ENCODE data around the gene LEMD1. TPM values are rescaled to one million over a fixed set of nuclear protein-coding genes. Genes with fewer than 3 reads are reported as not detected.
A peak's percentile ranks its signal among the peaks of the same experiment; 100 is the strongest.
"Not testable (repeated sequence)": the region's sequence is repeated elsewhere in the genome, so short reads cannot be mapped to it uniquely, and the experiment has no call there.

The LEMD1 gene
- total RNA-seq, 1 donor from 2014 or later = 1.0 TPM

DNA sequence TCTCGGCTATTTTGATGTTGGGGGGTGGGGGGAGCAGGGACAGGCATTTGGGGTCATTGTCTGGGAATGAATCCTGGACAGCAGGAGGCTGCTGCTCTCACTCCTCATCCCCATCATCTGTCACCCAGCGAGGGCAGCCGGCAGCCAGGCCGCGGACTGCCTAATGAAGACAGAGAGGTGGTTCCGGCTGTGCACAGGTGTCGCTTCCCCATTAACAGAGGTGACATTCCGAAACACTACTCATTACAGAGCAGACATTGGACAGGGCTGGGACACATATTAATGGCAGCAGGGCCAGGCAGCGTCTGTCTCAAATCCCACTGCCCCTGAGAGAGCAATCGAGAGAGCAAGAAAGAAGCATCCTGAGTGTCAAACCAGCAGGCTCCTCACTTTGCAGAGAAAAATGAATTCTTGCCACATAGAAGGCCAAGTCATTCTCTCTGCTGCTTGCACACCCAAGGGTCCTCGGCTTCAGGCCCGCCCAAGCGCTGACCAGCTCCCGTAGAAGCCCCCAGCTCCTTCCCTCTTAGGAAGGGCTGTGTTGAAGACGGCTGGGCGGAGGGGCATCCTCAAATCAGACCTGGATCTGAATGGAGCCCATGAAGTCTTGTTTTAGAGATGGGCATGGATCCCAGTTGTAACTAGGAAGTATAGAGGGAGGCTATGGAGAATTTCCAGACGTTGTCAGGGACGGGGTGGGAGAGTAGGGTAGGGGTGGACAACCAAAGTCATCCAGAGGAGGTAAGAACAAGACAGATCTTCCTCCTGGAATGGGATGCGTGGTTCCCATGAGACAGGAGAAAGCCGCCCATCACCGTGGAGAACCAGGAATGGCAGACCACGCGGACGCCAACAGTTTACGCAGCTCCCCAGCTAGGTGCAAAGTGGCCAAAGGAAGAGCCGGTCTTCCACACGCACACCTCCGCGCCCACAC lies 8.2 kb upstream of the LEMD1 start:
- no peak for DNase-seq (ENCODE audit: low spot score)

DNA sequence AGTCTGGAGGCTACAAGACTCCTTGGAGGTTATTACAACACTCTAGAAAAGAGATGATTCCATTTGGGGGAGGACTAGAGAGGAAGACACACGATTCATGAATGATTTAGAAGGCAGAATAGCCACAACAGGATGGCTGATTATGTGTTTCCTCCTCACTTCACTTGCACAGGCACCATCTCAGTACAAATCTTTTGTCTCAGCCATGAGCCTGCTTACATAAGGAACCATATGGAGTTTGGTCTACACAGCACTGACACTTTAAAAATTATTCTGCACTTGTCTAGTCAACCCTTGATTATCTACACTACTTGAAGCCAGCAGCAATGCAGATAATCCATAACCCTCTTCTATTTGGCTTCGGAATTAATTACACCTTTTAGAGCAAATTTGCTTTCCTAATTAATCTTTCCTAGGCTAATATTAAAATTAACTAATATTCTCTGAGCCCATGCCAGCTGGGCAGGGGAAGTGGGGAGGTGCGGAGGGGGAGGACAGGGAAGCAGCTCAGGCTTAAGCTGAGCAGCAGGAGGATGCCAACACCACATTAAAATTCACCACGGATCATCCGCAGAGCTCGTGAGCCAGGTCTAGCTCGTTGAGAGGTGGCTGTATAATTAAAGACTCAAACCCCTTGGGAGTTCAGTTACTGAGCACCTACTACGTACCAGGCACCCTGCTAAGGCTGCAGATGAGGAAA lies 3.2 kb upstream of the LEMD1 start:
- no peak for DNase-seq (ENCODE audit: low spot score)

DNA sequence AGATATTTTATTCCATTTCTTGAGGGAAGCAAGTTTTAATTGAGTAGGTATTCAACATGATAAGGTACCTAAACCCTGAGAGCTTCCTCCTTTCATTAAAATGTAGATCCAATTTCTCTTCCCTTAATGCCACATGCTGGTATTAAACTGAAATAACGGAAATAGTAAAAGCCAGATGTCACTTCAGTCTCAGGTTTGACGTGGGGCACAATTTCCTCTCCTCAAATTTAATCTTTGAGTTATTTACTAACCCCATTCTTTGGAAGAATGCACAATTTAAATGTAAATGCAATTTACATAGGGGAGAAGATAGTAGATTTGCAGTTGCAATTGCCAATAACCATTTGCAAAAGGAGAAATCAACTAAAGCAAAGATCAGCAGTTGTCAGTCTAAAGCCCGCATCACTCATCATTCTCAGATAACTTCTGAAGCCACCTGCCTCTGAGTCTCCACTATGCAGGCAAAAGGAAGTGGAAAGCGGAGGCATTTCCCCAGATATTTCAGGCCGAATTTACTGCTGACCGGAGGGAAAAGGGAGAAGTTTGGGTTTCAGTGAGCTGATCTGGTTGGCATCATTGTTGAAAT lies 2.1 kb upstream of the LEMD1 start:
- DNase-seq (ENCODE audit: low spot score) = no peak

DNA sequence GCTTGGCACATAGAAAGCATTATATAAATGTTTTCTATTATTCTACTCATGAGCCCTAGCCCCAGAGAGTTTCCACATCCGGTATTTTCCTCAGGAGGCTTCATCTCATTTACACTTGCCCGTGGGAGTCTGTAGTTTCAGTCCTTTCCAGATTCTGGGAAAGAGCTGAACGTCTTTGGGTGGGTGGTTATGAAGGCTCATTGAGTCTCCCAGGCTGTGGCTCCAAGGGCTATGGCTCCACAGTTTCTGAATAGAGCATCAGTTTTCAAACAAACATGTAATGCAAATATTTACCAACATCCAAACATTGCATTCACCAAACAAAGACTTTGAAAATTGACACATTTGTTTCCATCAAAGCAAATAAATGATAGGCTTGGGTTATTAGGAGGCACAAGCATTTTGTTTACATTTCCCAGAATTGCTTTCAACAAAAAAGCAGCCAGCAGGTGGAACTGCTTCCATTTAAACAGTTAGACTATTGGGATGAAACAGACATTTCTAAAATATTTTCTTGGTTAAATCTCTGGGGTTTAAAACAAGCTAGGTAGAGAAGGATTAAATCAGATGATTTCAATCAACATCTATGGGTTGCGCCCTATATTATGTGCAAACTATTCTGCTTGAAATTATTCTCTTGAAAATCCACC lies 1.3 kb upstream of the LEMD1 start:
- DNase-seq (ENCODE audit: low spot score) = no peak

DNA sequence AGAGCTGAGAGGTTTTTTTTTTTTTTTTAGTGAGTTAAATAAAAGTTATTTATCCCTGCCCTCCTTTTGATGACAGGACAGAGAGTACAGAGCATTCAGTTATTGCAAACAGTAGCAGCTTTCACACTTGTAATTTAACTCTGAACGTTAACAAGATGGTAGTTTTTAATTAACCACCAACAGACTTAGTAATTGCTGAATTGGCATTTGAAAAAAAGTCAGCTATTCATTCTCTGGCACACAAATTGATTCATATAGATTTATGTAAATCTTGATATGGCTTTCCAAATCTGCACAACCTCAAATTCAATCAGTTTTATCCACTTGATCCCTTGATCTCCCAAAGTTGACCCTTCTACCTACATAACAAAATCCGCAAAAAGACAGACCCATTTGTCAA lies 918 bp downstream of the LEMD1 start:
- DNase-seq (ENCODE audit: low spot score) = no peak

DNA sequence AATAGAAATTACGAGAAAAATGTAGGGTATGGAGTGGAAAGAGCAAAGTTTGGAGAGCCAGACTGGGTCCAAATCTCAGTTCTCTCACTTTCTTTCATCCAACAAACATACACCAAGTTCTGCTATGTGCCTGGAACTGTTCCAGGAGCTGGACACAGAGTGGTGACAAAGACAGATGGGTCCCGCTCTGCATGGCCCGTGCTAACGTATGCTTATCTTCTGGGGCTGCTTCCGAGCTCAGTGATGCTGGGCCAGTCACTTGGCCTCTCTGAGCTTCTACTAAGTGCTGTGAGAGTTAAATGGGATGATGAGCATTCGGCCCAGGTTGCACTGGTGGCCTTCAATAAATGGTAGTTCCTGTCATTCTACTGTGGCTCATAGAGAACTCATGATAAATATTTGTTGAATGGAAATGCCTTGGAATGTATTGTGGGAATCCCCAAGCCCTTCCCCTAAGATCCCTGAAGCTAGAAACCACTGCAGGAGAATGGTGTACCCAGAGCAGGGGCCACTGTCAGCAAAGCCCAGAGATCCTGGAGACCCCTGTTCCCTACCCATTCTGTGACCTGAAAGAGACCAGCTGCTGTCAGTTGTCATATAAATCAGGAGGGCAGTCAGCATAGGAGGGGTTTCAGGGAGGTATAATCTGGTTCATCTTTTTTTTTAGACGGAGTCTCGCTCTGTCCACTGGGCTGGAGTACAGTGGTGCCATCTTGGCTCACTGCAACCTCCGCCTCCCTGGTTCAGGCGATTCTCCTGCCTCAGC lies 3.8 kb downstream of the LEMD1 start:
- DNase-seq (ENCODE audit: low spot score) = no peak

DNA sequence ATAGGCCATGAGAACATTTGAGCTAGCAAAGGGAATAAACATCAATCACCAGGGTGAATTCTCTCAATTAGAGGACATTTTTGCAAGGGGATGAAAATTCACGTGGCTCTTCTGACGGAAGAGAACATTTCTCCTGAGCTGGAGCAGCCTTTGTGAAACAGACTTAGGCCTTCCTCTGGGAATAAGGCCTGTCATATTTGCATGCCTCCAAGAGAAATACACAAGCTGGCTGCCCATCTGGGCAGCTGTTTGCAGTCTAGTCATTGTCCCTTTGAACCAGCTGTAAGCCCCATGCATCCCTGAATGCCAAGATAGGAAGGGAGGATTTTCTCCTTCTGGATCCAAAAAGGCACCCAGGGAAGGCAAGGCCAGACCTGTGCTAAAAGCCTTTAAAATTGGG lies 5.5 kb downstream of the LEMD1 start:
- no peak for DNase-seq (ENCODE audit: low spot score)

DNA sequence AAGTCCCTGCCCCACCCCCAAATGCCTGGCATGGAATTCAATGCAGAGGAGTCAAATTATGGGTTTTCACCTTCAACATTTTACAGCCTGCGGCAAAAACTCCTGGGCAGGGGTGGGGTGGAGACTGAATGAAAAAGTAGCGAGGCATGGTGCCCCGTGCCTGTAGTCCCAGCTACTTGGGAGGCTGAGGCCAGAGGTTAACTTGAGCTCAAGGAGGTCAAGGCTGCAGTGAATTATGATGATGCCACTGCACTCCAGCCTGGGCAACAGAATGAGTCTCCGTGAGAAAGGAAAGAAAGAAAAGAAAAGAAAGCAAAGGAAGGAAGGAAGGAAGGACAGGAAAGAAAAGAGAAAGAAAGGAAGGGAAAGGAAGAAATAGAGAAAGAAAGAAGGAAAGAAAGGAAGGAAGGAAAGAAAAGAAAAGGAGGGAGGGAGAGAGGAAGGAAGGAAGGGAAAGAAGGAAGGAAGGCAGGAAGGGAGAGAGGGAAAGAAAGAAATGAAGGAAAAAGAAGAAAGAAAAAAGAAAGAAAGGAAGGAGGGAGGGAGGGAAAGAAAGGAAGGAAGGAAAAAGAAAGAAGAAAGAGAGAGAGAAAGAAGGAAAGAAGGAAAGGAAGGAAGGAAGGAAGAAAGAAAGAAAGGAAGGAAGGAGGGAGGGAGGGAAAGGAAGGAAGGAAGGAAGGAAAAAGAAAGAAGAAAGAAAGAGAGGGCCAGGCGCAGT lies 11.1 kb downstream of the LEMD1 start:
- no peak for DNase-seq (ENCODE audit: low spot score)

DNA sequence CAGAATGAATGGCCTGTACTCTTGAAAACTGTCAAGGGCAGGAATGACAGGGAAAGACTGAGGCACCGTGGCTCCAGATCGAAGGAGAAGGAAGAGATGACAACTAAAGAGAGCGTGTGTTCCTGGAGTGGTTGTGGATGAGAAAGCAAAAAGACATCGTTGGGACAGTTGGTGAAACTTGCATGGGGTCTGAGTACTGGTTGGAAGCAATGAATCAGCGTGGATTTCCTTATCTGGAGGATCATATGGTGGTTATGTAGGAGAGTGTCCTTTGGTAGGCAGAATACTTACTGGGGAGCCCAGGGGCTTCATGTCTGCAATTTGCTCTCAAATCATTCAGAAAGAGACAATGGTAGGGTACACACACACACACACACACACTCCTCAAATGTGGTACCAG lies 13.9 kb downstream of the LEMD1 start:
- no peak for DNase-seq (ENCODE audit: low spot score)

DNA sequence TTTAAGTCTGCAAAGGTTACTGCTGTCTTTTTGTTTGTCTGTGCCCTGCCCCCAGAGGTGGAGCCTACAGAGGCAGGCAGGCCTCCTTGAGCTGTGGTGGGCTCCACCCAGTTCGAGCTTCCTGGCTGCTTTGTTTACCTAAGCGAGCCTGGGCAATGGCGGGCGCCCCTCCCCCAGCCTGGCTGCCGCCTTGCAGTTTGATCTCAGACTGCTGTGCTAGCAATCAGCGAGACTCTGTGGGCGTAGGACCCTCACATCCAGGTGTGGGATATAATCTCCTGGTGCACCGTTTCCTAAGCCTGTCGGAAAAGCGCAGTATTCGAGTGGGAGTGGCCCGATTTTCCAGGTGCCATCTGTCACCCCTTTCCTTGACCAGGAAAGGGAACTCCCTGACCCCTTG lies 15.6 kb downstream of the LEMD1 start:
- DNase-seq (ENCODE audit: low spot score) = not testable (repeated sequence)

DNA sequence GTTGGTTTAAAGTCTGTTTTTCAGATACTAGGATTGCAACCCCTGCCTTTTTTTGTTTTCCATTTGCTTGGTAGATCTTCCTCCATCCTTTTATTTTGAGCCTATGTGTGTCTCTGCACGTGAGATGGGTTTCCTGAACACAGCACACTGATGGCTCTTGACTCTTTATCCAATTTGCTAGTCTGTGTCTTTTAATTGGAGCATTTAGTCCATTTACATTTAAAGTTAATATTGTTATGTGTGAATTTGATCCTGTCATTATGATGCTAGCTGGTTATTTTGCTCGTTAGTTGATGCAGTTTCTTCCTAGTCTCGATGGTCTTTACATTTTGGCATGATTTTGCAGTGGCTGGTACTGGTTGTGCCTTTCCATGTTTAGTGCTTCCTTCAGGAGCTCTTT lies 17.4 kb downstream of the LEMD1 start:
- not testable (repeated sequence) for DNase-seq (ENCODE audit: low spot score)

DNA sequence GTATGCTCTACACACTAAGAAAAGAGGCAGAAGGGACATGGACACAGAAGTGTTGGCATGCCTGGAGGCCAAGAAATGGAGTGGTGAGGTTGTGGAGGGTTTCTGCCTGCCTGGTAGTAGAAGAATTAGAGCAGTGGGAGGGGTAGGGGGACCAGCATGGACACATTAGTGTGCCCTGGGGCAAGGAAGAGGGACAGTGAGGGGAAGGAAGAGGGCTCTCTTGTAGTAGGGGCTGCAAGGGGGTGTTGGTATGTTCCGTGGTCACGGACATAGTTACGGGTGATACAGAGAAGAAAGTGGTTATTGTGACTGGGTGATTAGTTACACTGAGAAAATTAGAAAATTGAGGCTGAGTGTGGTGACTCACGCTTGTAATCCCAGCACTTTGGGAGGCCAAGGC lies 23.3 kb downstream of the LEMD1 start:
- no peak for DNase-seq (ENCODE audit: low spot score)

DNA sequence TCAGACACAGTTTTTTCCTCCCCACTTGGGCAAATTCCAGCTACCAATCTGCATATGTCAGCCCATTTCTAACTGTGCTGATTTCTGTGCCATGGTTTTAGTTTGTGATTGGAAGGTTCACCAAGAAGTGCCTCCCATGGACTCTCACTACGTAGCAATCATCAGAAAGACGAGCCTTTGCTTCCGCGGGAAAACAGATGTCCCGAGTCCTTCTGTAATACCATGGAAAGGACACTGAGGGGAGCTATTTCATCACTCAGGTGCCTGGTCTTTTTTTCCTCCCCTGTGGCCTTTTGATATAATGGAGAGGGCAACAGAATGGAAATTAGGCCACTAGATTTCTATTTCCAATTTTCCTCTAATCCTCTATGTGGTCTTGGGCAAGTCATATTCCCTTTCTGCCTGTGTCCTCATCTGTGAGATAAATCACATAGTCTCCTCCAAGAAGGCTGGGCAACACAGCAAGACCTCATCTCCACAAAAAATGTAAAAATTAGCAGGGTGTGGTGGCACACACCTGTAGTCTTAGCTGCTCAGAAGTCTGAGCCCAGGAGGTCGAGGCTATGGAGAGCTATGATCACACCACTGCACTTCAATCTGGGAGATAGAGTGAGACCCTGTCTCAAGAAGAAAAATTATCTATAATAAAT lies 24.8 kb downstream of the LEMD1 start:
- DNase-seq (ENCODE audit: low spot score) = no peak

DNA sequence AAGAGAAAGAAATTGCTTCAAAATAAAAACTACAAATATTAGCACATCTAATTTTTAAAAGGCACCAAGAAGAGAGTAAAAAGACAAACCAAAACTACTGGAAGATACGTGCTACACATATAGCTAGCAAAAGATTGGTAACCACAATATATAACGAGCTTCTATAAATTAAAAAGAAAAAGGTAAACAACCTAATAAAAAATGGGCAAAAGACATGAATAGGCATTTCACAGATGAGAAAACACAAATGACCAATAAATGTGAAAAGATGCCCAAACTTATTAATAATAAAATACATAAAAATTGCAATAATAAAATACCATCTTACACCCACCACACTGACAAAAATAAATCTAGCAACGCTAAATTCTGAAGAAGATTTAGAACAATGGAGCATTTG lies 26.2 kb downstream of the LEMD1 start:
- no peak for DNase-seq (ENCODE audit: low spot score)

DNA sequence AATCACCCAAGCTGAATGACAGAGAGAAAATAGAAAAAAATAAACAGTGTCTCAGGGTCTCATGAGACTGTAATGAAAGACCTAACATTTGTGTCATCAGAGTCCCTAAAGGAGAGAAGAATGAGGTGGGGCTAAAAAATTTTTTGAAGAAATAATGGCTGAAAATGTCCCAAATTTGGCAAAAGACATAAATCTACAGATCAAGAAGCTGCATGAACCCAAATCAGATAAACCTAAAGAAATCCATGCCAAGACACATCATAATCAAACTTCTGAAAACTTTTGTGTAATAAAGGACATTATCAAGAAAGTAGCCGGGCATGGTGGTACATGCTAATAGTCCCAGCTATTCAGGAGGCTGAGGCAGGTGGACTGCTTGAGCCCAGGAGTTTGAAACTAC lies 29.2 kb downstream of the LEMD1 start:
- DNase-seq (ENCODE audit: low spot score) = no peak

DNA sequence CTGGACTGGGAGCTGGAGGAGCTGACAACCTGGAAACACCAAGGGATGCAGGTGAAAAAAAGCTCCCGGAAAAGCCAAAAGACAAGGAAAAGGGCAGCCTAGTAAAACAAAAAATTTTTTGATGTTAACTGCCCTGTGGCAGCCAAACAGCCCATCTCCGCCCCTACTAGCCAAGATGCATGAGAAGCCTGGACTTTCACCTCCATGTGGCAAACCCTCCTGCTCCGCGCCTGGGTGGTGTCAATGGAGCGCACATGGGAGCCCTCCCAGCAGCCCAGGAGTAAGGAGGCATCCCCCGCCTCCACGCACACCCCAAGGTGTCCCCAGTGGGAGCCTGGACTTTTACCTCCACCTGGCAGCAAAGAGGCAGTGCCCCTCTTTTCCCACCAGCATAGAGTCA lies 30.5 kb downstream of the LEMD1 start:
- DNase-seq (ENCODE audit: low spot score) = no peak

DNA sequence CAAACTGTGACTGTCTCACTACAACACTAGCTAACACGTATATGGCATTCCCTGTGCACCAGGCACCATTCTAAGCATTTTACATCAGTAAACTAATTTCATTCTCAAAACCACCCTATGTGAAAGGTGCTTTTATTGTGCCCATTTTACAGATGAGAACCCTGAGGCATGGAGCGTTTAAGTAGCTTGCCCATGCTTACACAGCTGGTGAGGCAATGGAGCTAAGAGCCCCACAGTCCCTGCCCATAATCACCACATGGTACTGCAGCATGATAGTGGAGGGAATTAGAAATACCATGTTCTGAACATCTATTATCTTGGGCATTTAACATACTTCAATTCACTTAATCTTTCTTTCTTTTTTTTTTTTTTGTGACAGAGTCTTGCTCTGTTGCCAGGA lies 34.0 kb downstream of the LEMD1 start:
- no peak for DNase-seq (ENCODE audit: low spot score)

DNA sequence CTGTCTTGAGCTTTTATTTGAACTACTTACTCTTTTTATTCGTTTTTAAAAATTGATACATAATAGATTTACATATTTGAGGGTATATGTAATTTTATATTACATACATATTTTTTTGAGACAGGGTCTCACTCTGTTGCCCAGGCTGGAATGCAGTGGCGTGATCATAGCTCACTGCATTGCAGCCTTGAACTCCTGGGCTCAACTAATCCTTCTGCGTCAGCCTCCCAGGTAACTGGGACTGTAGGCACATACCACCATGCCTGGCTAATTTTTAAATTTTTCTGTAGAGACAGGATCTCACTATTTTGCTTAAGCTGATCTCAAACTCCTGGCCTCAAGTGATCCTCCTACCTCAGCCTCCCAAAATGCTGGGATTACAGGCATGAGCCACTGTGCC lies 38.9 kb downstream of the LEMD1 start:
- peak; percentile 0 for DNase-seq (ENCODE audit: low spot score)

DNA sequence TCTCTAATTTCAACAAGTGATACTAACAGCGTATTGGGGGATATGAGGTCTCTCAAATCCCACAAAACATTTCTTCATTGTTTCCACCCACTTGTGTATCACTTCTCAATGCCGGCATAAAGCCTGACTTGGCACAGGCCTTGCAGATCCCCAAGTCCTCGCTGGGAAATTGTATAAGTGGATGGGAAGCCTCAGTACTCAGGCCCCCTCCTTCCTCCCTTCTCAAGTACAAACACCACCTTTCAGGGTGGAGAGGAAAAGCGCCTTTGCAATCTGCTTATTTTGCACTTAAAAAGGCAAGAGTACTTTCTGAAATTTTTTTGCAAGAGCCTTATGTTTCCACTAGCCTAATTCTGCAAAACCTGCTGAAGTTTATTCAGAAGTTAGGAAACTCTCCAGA lies 39.3 kb downstream of the LEMD1 start:
- peak; percentile 4 for DNase-seq (ENCODE audit: low spot score)

DNA sequence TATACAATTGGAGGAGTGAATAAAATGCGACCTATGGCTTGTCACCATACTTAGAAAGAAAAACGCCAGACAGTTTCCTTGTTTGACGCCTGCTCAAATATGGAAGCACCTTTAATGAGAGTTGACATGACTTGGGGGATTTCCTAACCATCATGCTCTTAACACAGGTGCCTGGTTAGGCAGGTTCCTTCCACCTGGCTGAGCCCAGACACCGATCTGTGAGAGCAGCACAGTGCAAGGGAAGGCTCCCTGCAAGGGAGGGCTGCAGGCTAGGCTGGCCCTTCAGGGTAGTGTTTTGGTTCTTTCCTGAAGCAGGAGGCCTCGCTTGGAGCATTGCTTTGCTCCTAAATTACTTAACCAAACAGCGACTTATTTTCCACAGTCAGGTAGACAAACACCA lies 40.6 kb downstream of the LEMD1 start:
- peak; percentile 6 for DNase-seq (ENCODE audit: low spot score)
